Testis (tissue), 2 donors: ENCODE results near the gene ADAMTS16.

Experiments used
- CTCF ChIP-seq, 3 experiments: fragments of 450-650 bp in 2 of 3; fragments of 200-600 bp in 1 of 3; sonication (generic) in 1 of 3; IDR thresholded peaks; one replicate each; pipeline ENCODE4 v1.5.1; 2016 to 2019; ENCODE audit warnings: antibody characterized with exemption in 3 of 3, mild to moderate bottlenecking in 2 of 3, moderate library complexity in 1 of 3
- POLR2A ChIP-seq: fragments of 450-650 bp; IDR thresholded peaks from one replicate; pipeline ENCODE4 v1.6.1; 2017; ENCODE audit warnings: antibody characterized with exemption, mild to moderate bottlenecking, moderate library complexity

DNA sequence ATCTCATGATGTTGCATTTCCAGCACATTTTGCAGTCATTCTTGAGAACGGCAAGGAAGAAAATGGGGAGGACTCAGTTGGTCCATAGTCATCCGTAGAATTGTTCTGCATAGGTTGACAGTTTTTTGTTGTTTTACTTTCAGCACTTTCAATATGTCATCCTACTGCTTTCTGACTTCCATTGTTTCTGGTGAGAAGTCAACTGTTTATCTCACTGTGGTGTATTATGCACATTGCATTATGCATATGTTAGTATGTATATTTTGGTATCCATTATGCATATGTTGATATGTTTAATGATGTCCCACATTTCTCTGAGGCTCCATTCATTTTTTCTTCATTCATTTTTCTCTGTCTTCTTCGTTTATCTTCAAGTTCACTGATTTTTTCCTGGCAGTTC, 10.5 kb downstream of the ADAMTS16 start:
- TF ChIP-seq CTCF (IDR thresholded peaks at IDR 0.05) (no peak), POLR2A (no peak)
